SKM-1 treated with dmso at 0.1 percent for 144 hours (cell line): Measurements from ENCODE around the gene PRM2.
A peak's percentile ranks its signal among the peaks of the same experiment; 100 is the strongest.
"Not testable (repeated sequence)": the region's sequence is repeated elsewhere in the genome, so short reads cannot be mapped to it uniquely, and the experiment has no call there.

Experiments
- DNase-seq: peaks from one replicate; lab custom pipeline; 2025; ENCODE audit not compliant: unreplicated experiment; lab: John Stamatoyannopoulos, UW

PRM2 gene

DNA sequence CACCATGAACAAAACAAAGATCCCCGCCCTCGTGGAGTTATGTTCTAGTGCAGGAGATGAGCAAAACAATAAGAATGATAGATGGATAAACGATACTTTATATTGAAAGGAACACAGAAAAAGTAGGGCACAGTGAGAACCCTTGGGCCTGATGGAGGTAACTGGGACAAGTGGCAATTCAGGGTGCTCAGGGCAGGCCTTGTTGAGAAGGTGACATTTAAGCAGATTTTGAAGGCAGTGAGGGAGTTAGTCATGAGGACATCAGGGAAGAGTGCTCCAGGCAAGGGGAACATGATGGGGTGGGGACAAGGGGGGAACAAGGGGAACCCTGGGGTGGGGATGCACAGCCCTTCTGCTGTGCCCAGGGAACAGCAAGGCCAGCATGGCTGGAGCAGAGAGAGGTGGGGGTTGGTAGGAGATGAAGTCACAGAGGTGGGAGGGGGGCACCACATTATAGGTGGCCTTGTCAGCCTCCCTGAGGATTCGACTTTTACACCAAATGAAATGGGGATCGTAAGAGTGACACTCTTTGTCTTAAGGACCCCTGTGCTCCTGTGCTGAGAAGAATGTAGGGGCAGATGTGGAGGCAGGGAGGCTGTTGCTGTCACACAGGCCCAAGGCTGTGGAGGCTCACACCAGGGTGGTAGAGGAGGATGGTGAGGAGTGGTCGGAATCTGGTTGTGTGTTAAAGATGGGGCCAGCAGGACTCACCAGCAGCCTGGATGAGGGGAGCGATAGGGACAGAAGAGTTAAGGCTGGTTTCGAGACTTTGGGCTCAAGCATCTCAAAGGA, 14.0 kb upstream of the PRM2 start:
- DNase-seq: no peak

DNA sequence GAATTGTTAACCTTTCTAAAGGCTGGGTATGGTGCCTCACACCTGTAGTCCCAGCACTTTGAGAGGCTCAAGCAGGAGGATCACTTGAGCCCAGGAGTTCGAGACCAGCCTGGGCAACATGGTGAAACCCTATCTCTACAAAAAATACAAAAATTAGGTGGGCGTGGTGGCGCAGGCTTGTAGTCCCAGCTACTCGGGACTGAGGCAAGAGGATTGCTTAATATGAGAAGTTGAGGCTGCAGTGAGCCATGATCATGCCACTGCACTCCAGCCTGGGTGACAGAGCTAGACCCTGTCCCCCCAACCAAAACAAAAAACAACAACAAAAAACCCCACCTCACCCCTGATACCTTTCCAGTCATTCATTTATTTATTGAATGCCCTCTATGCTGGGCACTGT, 13.4 kb upstream of the PRM2 start:
- not testable (repeated sequence) for DNase-seq

DNA sequence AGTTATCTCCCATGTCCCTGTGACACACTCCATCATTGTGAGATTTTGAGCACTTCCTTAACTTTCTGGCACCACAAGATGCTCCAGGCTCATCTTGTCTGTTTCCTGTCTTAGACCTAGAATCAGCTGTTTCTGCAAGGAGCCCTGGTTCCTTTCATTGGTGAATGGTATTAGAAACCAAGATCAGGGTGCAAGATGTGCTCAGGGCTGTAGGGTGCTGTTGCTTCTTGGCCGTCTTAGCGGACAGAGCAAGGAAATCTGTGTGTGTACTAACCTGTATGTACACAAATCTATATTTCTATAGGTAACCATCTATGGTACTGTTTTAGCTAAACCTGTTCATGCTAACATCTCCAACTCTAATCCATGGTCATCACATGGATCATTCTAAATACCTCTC, 12.9 kb upstream of the PRM2 start:
- DNase-seq: no peak

DNA sequence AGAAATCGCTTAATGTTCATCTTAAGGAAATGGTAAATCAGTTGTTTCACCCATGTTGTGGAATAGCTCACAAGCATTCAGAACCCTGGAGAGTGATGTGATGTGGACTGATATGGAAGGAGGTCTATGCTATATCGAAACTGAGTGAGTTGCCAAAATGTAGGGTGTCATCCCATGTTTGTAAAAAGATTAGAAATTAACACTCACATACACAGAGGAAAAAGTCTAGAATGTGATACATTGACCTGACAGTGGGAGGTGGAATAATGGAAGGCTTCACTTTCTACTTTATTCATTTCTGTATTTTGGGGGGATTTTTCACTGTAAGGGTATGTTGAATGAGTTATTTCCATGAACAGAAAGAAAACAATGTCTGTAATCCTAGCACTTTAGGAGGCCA, 9.6 kb upstream of the PRM2 start:
- no peak for DNase-seq

DNA sequence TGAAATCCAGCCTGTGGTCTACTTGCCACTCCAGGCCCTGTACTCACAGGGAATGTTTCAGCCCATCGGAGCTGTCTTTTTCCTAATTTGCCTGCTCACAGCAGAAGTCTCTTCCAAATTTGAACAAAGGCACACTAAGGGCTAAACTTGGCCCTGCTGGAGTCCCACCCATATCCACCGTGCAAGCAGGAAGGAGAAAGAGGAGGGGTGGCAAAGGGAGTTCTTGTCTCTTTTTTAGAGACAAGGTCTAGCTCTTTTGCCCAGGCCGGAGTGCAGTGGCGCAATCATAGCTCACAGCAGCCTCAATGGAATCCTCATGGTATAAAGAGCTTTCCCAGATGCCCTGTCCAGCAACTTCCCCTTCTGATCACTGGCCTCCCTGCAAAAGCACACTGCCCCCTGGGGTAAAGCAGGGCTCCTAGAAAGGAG, 7.6 kb upstream of the PRM2 start:
- DNase-seq: no peak

DNA sequence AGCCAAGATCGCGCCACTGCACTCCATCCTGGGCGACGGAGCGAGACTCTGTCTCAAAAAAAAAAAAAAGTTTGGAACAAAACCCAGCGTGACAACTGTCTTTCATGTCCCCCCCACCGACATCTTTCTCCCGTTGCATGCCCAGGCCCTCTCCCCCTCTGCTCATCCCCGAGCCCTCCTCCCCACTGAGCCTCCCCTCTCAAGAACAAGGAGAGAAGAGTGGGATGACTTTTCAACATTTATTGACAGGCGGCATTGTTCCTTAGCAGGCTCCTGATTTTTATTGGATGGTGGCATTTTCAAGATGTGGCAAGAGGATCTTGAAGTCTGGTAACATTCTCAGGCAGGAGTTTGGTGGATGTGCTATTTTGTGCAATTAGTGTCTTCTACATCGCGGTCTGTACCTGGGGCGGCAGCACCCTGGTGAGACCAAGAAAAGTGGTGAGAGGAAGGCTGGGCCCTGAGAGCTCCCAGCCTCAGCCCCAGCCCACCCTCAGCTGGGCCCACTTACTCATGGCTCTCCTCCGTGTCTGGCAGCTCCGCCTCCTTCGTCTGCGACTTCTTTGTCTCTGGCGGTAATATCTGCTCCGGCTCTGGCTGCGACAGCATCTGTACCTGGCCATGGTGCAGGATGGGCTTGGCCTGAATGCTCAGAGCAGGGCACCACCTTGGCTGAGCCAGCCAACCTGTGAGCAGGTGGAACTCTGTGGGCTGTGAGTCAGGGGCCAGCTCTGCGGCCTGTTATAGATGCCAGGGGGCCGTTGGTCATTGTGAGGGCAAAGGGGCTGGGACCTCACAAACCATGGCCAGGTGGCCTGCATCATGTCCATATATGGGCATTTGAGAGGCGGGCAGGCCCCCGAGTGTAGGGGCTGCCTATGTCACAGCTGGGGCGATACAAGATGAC, 4.6 kb upstream of the PRM2 start, which contains the start of gene PRM1:
Gene PRM1 (minus strand): TSS at position 715 of the 907 bp plus-strand sequence. CDS start 92 bp downstream, at position 623.
- no peak for DNase-seq

DNA sequence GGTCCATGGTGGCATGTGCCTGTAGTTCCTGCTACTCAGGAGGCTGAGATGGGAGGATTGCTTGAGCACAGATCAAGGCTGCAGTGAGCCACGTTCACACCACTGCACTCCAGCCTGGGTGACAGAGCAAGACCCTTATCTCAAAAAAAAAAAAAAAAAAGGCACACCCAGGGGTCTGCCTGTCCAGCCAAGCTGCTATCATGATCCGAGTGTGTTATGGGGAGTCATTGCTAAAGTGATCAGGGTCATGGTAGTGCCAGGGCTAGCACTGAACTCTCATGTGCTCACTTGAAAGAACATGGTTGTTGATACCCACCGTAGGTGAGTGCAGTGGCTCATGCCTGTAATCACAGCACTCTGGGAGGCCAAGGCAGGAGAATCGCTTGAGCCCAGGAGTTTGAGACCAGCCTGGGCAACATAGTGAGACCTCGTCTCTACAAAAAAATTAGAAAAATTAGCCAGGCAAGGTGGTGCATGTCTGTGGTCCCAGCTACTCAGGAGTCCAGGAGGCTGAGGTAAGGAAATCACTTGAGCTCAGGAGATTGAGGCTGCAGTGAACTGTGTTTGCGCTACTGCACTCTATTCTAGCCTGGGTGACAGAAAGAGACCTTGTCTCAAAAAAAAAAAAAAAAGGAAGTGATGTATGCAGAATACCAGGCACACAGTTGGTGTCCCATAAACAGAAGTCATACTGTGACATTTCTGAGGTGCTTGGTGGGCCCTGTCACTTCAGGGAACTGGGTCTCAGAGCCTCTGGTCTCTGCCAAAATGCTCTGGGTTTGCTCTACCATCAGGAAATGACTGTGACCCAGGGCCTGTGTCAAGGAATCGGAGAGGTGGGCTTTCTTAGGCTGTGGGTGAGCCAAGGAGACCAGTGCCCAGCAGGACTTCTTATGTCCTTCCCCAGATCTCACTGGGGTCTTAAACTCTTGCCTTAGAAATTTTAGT, 2.7 kb upstream of the PRM2 start:
- peak; percentile 18 for DNase-seq

DNA sequence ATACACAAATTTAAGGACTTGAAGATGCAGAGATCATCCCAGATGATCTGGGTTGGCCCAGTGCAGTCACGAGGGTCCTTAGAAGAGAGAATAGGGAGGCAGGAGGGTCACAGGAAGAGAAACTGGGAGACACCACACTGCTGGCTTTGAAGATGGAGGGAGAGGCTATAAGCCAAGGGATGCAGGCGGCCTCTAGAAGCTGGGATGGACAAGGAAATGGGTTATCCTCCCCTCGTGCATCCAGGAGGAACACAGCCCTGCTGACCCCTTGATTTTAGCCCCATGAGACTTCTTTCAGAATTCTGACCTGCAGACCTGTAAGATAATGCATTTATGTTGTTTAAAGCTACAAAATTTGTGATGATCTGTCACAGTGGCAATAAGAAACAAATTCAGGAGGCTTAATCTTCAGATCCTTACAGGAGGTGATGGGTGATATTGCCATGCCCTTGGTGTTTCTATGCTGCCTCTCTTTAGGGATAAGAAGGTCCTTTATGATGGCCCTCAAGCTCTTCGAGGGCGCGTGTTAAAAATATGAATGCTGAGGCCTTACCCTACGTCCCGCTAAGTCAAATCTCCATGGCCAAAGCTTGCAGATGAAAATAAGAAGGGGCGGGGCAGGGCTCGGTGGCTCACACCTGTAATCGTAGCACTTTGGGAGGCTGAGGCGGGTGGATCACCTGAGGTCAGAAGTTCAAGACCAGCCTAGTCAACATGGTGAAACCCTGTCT, 1.5 kb upstream of the PRM2 start:
- DNase-seq: no peak

DNA sequence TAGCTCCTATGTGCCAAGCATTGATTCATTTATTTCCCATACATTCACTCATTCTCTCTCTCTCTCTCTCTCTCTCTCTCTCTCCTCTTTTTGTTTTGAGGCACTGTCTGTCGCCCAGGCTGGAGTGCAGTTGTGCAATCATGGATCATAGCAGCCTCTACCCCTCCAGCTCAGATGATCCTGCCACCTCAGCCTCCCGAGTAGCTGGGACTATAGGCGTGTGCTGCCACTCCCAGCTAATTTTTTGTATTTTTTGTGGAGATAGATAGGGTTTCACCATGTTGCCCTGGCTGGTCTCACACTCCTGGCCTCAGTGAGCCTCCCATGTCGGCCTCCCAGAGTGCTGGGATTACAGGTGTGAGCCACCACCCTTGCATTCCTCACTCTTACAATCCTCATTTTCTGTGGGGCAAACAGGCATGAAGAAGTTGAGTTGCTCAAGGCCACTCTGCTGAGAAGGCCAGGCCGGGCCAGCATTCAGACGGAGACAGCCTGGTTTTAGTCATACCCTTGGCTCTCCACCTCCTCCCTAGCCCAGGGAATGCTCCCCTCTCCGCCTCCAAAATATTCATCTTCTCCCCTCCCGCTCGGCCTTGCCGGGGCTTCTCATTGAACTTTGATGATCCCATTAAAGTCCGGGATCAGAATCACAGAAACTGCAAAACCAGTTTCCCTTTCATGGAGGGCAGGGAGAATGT, 765 bp upstream of the PRM2 start:
- no peak for DNase-seq

DNA sequence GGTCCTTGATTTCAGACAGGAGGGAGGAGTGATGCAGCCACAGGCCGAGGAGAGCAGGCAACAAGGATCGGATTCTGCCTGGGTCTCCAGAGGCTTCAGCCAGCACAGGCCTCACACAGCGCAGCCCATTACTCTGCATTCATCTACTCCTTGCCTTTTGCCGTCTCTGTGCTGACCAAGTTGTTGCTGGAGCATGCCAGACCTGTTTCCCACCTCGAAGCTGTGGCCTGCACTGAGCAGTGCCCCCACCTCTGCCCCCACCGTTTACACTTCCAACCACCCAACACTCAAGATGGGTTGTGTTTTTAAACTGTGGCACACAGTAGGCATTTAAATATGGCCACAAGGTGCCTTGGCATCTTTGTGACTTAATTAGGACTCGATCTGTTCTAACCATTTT, 1.3 kb downstream of the PRM2 start:
- DNase-seq: no peak

DNA sequence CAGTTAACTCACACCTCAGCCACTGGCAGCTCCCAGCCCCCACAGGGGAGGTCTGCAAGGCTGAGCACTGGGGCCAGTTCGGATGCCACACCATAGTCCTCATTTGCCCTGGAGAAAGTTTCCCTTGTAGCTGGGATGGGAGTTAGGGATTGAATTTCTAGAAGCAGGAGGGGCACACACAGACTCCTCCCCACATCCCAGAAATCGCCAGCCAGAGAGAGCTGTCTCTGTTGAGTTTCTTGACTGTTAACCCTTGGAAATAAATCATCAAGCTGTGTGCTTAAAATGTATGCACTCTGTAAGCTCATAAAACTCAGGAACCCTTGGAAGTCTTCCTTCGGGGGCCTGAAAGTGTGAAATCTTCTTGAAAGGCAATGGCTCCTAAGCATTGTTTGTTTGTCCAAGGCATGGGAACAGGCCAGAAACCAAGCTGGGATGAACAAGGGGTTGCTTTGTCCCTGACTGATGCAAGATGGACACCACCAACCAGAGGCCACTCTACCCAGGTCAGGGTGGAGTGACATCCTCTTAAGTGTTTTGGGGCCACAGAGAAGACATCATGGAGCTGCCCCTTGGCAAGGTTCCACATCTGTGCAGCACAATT, 2.5 kb downstream of the PRM2 start:
- no peak for DNase-seq

DNA sequence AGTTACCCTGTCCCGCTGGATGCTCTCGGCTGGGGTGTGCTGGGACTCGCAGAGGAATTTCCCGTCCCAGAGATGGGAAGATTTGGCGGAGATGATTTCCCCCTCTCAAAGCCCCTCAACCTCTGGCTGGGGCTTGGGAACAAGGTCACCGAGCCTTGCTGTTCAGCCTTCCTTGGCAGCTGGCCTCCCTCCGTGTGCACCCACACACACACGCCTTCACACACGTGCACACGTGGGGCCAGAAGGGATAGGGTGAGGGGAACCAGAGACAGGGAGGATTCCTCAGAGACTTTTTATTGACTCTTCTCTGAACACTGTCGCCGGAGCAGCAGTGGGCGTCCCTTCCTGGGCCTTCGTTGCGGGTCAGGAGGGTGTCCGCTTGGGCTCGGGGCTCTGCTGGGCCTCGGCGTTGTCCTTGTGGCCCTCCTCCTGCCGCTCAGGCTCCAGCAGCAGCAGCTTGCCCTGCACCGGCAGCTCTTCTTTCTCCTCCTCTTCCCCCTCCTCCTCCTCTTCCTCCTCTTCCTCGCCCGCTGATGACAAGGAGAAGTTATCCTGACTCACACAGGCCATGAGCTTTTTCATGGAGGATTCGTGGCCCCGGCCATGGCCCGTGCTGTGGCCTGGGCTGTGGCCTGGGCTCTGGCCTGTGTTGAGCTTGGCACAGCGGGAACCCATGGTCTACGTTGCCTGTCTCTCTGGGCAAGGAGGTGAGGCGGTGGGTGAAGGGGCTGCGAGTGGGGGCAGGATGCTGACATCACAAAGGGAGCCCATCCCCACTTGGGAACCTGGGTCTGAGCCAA, 3.2 kb downstream of the PRM2 start, which contains the start of gene PRM3:
Gene PRM3 (minus strand): TSS at position 709 of the 800 bp plus-strand sequence. CDS start 34 bp downstream, at position 675.
- DNase-seq: no peak

DNA sequence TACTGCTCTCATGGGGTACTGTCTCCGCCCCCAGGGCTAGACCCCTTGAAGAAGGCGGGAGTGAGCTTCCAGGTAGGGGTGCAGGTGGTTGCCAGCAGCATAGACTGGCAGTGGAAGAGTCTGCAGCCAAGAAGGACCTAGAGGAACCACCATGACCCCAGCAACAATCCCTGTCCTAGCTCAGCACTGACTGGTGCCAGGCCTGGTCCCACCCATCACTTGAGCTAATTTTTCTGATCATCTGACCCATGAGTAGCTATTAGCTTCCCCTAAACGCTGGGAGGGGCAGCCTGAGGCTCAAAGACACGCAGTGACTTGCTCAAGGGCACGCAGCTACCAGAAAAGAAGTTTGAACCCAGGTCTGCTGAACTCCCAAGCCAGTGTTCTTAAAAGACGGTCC, 3.8 kb downstream of the PRM2 start:
- DNase-seq: no peak

DNA sequence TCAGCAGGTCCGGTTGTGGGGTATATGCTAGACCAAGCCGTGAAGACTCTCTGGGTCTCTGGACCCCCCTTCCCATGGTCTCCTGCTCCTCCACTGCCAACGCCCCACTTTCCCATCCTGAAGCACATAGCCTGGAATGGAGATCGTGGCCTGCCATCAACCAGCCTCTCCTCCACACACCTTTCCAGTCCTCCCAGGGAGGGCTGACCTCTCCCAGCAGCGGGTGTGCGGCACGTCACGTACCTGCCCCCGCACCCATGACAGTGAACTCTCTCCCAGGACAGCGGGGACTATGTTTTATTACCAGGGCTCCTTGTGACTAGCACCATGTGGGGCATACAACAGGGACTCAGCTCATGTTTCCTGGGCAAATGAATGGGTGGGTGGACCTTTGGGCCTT, 4.7 kb downstream of the PRM2 start:
- DNase-seq: no peak

DNA sequence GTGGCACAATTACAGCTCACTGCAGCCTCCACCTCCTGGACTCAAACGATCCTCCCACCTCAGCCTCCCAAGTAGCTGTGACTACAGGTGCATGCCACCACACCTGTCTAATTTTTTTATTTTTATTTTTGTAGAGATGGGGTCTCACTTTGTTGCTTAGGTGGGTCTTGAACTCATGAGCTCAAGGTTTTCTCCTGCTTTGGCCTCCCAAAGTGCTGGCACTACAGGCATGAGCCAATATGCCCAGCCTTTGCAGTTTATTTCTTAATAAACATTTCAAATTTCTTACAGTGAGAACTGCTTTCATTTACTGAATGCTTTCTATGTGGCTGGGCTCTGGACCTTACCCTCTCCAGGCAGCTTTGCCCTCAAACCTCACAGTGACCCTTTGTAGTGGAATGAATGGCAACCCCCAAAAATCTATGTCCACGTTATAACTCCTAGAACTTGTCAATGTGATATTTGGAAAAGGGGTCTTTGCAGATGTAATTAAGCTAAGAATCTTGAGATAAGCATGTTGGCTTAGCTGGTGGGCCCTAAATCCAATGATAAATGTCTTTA, 5.6 kb downstream of the PRM2 start:
- no peak for DNase-seq

DNA sequence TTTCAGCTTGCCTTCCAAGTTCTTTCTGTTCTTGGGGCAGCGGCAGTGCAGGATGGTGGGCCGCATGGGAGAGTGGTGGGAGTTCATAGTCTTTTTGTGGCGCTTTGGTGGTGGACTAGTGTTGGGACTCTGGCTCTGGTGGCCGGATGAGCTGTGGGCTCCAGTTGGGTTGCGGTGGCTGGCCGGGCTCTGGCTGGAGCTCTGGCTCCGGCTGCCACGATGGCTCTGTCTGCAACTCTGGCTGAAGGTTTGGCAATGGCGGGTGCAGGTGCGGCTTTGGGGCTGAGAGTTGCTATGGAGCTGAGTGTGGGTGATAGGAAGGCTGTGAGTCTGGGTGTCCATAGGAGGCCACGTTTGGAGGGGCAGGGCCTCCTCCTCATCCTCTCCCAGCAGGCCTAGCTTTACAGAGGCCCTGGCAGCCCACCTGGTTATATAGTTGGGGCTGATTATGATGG, 7.3 kb downstream of the PRM2 start, which contains the start of gene TNP2:
Gene TNP2 (minus strand): TSS at position 405 of the 455 bp plus-strand sequence. CDS start 63 bp downstream, at position 342.
- no peak for DNase-seq

DNA sequence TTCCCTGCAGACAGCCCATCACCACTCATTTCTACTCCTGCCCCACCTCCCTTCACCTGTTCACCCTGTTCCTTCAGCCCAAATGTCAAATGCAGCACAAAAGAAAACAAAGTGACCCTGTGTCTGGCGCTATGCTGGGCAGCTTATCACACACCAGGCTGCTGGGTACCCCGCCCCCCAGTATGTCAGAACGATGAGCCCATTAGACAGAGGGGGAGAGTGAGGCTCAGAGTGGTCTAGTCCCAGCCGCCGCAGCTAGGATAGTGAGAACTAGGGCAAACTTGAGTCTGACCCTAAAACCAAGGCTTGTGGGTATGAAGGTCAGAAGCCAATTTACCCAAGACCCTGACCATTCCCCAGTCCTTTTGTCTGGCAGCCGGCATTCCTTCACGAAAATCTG, 11.2 kb downstream of the PRM2 start:
- no peak for DNase-seq
